ENCODE measurements around the gene RBM12. TPM values are rescaled to one million over a fixed set of nuclear protein-coding genes. Genes with fewer than 3 reads are reported as not detected.

Gene RBM12
- total RNA-seq, 1 donor, result 62.6 TPM

DNA sequence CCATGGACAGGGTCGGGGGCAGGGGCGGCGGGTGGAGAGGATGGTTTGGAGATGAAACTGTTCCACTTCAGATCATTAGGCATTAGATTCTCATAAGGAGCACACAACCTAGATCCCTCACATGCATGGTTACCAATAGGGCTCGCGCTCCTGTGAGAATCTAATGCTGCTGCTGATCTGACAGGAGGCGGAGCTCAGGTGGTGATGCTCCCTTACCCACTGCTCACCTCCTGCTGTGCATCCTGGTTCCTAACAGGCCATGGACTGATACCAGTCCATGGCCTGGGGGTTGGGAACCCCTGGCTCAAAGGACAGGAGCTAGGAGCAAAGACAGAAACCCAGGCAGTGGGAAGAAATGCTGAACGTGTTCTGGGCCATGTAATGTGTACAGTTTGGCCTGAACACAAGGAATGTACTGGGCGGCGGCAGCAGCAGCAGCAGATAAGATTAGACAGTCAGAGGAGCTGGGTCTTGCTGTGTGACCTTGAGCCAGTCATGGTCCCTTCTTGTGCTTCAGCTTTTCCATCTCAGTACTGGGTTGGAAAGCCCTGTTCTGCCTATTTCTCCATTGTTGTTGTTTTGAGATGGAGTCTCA, 53.8 kb downstream of the RBM12 start:
- no peaks in the 10 kb centered on the region for H3K79me2 ChIP-seq (ENCODE audit: insufficient read depth, low read length)
- no peak overlapping the region for H3K4me3 ChIP-seq (ENCODE audit: insufficient read depth, low read length)
- H3K27ac ChIP-seq (ENCODE audit: low read depth, low read length), result no peak overlapping the region
- no peaks in the 10 kb centered on the region for H3K4me1 ChIP-seq (ENCODE audit: insufficient read depth, low read length)
- H4K20me1 ChIP-seq (ENCODE audit: insufficient read depth, low read length), result no peaks in the 10 kb centered on the region
- no peaks in the 10 kb centered on the region for H3K36me3 ChIP-seq (ENCODE audit: insufficient read depth, low read length)
- H3K4me2 ChIP-seq (ENCODE audit: insufficient read depth, low read length), result no peak overlapping the region
- no peaks in the 10 kb centered on the region for H3K9me3 ChIP-seq (ENCODE audit: low read depth, low read length)
- H2AFZ ChIP-seq (ENCODE audit: low read length), result no peak overlapping the region
- DNase-seq (ENCODE audit: insufficient read length, low spot score, missing footprints), result no peak
- H3K27me3 ChIP-seq (ENCODE audit: insufficient read depth, low read length), result no peaks in the 10 kb centered on the region
- TF ChIP-seq, protein P1, sequence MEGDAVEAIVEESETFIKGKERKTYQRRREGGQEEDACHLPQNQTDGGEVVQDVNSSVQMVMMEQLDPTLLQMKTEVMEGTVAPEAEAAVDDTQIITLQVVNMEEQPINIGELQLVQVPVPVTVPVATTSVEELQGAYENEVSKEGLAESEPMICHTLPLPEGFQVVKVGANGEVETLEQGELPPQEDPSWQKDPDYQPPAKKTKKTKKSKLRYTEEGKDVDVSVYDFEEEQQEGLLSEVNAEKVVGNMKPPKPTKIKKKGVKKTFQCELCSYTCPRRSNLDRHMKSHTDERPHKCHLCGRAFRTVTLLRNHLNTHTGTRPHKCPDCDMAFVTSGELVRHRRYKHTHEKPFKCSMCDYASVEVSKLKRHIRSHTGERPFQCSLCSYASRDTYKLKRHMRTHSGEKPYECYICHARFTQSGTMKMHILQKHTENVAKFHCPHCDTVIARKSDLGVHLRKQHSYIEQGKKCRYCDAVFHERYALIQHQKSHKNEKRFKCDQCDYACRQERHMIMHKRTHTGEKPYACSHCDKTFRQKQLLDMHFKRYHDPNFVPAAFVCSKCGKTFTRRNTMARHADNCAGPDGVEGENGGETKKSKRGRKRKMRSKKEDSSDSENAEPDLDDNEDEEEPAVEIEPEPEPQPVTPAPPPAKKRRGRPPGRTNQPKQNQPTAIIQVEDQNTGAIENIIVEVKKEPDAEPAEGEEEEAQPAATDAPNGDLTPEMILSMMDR (IDR thresholded peaks at IDR 0.05; ENCODE audit: extremely low read depth, low read depth, low read length), result no peak

DNA sequence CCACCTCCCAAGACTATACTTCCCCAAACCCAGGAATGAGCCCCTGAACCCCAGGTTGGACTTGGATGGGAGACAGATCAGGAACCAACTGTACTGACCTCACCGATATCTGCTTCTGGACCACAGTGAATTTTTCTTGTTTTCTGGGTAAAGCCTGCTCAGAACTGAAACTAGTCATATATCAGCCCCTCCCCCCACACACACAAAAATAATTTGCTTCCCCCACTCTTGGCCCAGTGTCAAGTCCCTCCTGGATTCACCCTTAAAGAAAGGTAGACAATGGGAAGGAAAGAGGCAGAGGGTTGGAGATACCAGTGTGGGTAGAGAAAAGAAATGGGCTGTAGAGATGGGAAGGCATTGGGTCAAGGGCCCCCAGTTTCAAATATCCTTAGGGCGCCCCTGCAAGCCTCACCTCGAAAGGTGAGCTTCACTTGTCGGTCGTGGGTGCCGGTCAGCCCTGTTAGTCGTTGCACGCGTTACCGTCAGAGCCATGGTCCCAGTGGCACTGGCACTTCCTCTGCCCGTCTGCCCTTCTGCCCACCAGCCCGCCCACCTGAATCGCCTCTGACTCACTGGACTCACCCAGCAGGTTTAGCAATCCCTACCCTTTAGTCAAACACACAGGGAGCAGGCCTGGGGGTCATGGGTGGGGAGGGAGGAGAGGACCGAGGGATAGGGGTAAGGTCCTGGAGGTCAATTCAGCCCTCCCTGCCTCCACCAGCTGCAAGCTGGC, 57.5 kb downstream of the RBM12 start:
- Histone ChIP-seq H2AFZ (ENCODE audit: low read length) (no peak overlapping the region), H3K4me1 (ENCODE audit: insufficient read depth, low read length) (no peaks in the 10 kb centered on the region), H3K27ac (ENCODE audit: low read depth, low read length) (no peak overlapping the region), H3K4me3 (ENCODE audit: insufficient read depth, low read length) (no peak overlapping the region), H3K4me2 (ENCODE audit: insufficient read depth, low read length) (no peak overlapping the region), H3K27me3 (ENCODE audit: insufficient read depth, low read length) (peaks cover 4% of the 10 kb centered on the region), H4K20me1 (ENCODE audit: insufficient read depth, low read length) (no peaks in the 10 kb centered on the region), H3K79me2 (ENCODE audit: insufficient read depth, low read length) (no peaks in the 10 kb centered on the region), H3K9me3 (ENCODE audit: low read depth, low read length) (no peaks in the 10 kb centered on the region), H3K36me3 (ENCODE audit: insufficient read depth, low read length) (no peaks in the 10 kb centered on the region)
- no peak for DNase-seq (ENCODE audit: insufficient read length, low spot score, missing footprints)
- TF ChIP-seq, protein P1 (IDR thresholded peaks at IDR 0.05; ENCODE audit: extremely low read depth, low read depth, low read length), result no peak

DNA sequence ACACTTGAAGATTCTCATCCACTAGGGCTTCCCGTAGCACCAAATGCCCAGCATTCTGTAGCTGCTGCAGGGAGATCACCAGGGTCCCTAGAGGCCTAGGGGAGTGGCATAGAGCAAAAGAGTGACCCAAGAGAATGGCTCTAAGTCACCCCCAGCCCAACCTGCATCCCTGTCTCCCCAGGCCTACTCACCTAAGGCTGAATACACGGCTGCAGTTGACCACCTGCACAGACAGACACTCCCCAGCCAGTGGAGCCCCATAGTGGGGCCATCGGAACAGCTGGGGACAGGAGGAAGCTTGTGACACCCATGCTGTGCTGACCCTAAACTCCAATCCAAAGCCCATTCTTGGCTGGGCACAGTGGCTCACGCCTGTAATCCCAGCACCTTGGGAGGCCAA, 58.6 kb downstream of the RBM12 start:
- no peak overlapping the region for H3K4me2 ChIP-seq (ENCODE audit: insufficient read depth, low read length)
- no peaks in the 10 kb centered on the region for H3K9me3 ChIP-seq (ENCODE audit: low read depth, low read length)
- no peak for DNase-seq (ENCODE audit: insufficient read length, low spot score, missing footprints)
- H3K79me2 ChIP-seq (ENCODE audit: insufficient read depth, low read length), result no peaks in the 10 kb centered on the region
- H4K20me1 ChIP-seq (ENCODE audit: insufficient read depth, low read length), result no peaks in the 10 kb centered on the region
- no peaks in the 10 kb centered on the region for H3K36me3 ChIP-seq (ENCODE audit: insufficient read depth, low read length)
- TF ChIP-seq, protein P1 (IDR thresholded peaks at IDR 0.05; ENCODE audit: extremely low read depth, low read depth, low read length), result no peak
- no peak overlapping the region for H3K27ac ChIP-seq (ENCODE audit: low read depth, low read length)
- no peak overlapping the region for H2AFZ ChIP-seq (ENCODE audit: low read length)
- peaks cover 9% of the 10 kb centered on the region for H3K27me3 ChIP-seq (ENCODE audit: insufficient read depth, low read length)
- H3K4me1 ChIP-seq (ENCODE audit: insufficient read depth, low read length), result peaks cover 2% of the 10 kb centered on the region
- no peak overlapping the region for H3K4me3 ChIP-seq (ENCODE audit: insufficient read depth, low read length)

DNA sequence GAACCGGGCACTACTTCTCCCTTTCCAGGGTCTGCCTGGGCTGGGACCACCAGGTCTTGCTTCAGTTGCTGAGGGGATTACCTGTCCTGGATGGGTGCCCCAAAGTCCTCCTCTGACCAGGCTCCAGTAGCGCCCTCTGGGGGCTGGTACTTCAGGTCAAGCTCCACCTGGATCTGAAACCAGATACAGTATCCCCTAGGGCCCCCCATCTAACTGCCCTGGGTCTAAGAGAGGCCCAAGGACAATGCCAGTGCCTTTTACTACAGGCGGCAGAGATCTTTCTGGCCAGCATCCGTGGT, 60.3 kb downstream of the RBM12 start:
- DNase-seq (ENCODE audit: insufficient read length, low spot score, missing footprints), result no peak

More for the DNA sequence above, 60.3 kb downstream of the RBM12 start:
- Histone ChIP-seq H3K4me1 (ENCODE audit: insufficient read depth, low read length) (peaks cover 7% of the 10 kb centered on the region), H3K4me2 (ENCODE audit: insufficient read depth, low read length) (no peak overlapping the region), H2AFZ (ENCODE audit: low read length) (no peak overlapping the region), H4K20me1 (ENCODE audit: insufficient read depth, low read length) (no peaks in the 10 kb centered on the region), H3K9me3 (ENCODE audit: low read depth, low read length) (no peaks in the 10 kb centered on the region), H3K4me3 (ENCODE audit: insufficient read depth, low read length) (no peak overlapping the region), H3K79me2 (ENCODE audit: insufficient read depth, low read length) (no peaks in the 10 kb centered on the region), H3K27ac (ENCODE audit: low read depth, low read length) (no peak overlapping the region), H3K36me3 (ENCODE audit: insufficient read depth, low read length) (no peaks in the 10 kb centered on the region), H3K27me3 (ENCODE audit: insufficient read depth, low read length) (peaks cover 21% of the 10 kb centered on the region)
- TF ChIP-seq, protein P1 (IDR thresholded peaks at IDR 0.05; ENCODE audit: extremely low read depth, low read depth, low read length), result peak; percentile 27
